ENCODE results near the gene CPSF3.
A peak's percentile ranks its signal among the peaks of the same experiment; 100 is the strongest.

Gene CPSF3

GRCh38 chr2:9462886-9463697 lies 39.6 kb downstream of the CPSF3 start:
- DNase-seq = no peak

GRCh38 chr2:9463698-9464034 lies 40.2 kb downstream of the CPSF3 start:
- no peak for DNase-seq

- no peak for DNase-seq
These were observed 41.7 kb downstream of the CPSF3 start for GRCh38 chr2:9465170-9465569.

GRCh38 chr2:9466147-9466683 lies 42.8 kb downstream of the CPSF3 start:
- no peak for DNase-seq

GRCh38 chr2:9467687-9468086 lies 44.2 kb downstream of the CPSF3 start:
- DNase-seq = no peak

- DNase-seq = peak in 8 of 58 donors; percentile 12 to 54 (median 25)
These were observed 47.8 kb downstream of the CPSF3 start for GRCh38 chr2:9471206-9471605.

- DNase-seq = no peak
These were observed 49.1 kb downstream of the CPSF3 start for GRCh38 chr2:9472511-9472910.

GRCh38 chr2:9473308-9473984 lies 50.0 kb downstream of the CPSF3 start:
- DNase-seq = peak in 3 of 58 donors; percentile 17 to 66 (median 41)

- DNase-seq = peak in 46 of 58 donors; percentile 14 to 79 (median 52)
These were observed 50.5 kb downstream of the CPSF3 start for GRCh38 chr2:9473985-9474360.

- DNase-seq = peak in 52 of 58 donors; percentile 11 to 81 (median 62)
These were observed 51.1 kb downstream of the CPSF3 start, which contains the start of gene IAH1 for GRCh38 chr2:9474361-9475057. TSS of gene IAH1 (plus strand) at chr2:9474551. CDS start at chr2:9474567, 16 bp downstream.

GRCh38 chr2:9477914-9478313 lies 54.5 kb downstream of the CPSF3 start:
- no peak for DNase-seq

GRCh38 chr2:9478526-9478925 lies 55.1 kb downstream of the CPSF3 start:
- no peak for DNase-seq

GRCh38 chr2:9480157-9480556 lies 56.7 kb downstream of the CPSF3 start:
- no peak for DNase-seq

GRCh38 chr2:9483107-9483506 lies 59.7 kb downstream of the CPSF3 start:
- DNase-seq = no peak

- DNase-seq = no peak
These were observed 61.1 kb downstream of the CPSF3 start for GRCh38 chr2:9484533-9484932.

- no peak for DNase-seq
These were observed 65.4 kb downstream of the CPSF3 start for GRCh38 chr2:9488583-9489547.

- no peak for DNase-seq
These were observed 67.3 kb downstream of the CPSF3 start for GRCh38 chr2:9490789-9491188.

- no peak for DNase-seq
These were observed 69.5 kb downstream of the CPSF3 start for GRCh38 chr2:9492927-9493326.

- DNase-seq = no peak
These were observed 70.0 kb downstream of the CPSF3 start for GRCh38 chr2:9493478-9493877.

GRCh38 chr2:9494081-9494480 lies 70.6 kb downstream of the CPSF3 start:
- no peak for DNase-seq

- no peak for DNase-seq
These were observed 73.6 kb downstream of the CPSF3 start for GRCh38 chr2:9497017-9497416.
